GM12874 (cell line): Measurements from ENCODE around the gene RRBP1.

Experiments
- CTCF ChIP-seq: IDR thresholded peaks from 2 replicates; pipeline ENCODE4 v1.5.1; 2011; ENCODE audit warnings: low read depth, mild to moderate bottlenecking, control low read depth, low read length, moderate library complexity; ENCODE audit not compliant: insufficient read depth

The RRBP1 gene

GRCh38 chr20:17617212-17617867 is 64.7 kb downstream of the RRBP1 start:
- TF ChIP-seq CTCF, result peak; percentile 42; the same call in 1 of the 2 replicates

GRCh38 chr20:17616480-17617211 is 65.4 kb downstream of the RRBP1 start:
- TF ChIP-seq CTCF, result no peak

- no peak for TF ChIP-seq CTCF
Measured at GRCh38 chr20:17615645-17616479, 66.2 kb downstream of the RRBP1 start.

- TF ChIP-seq CTCF, result no peak
Measured at GRCh38 chr20:17614812-17615644, 67.0 kb downstream of the RRBP1 start.

- TF ChIP-seq CTCF, result no peak
Measured at GRCh38 chr20:17614176-17614811, 67.7 kb downstream of the RRBP1 start.

GRCh38 chr20:17613328-17614175 is 68.5 kb downstream of the RRBP1 start:
- no peak for TF ChIP-seq CTCF
